Activated T-cell treated with anti-CD3 and anti-CD28 coated beads, Interleukin-2, amount 50 U/mL, for 72 hours (primary cell): ENCODE measurements around the gene GRIPAP1. TPM values are rescaled to one million over a fixed set of nuclear protein-coding genes. Genes with fewer than 3 reads are reported as not detected.

Experiments used
- ATAC-seq, 2 donors: fragments of 150-1000 bp; cut with Tn5 transposase; replicated peaks in 1 of 2; 2 replicates each; pipeline ENCODE4 v1.10.0; 2021; ENCODE audit warnings: moderate library complexity in 2 of 2, mild to moderate bottlenecking in 1 of 2
- DNase-seq, 2 donors: peaks; one replicate each; pipeline ENCODE4 v3.0.0; 2021 to 2022; ENCODE audit warnings: mixed read lengths in 1 of 2
- H3K27ac Mint-ChIP-seq: one replicate; pipeline ENCODE4 v1.8.0; 2022; ENCODE audit warnings: mild to moderate bottlenecking, moderate library complexity, mixed read lengths
- H3K27me3 Mint-ChIP-seq: one replicate; pipeline ENCODE4 v1.8.0; 2022; ENCODE audit warnings: low read depth, mixed read lengths
- H3K36me3 Mint-ChIP-seq, 2 donors: one replicate each; pipeline ENCODE4 v1.8.0; 2022; ENCODE audit warnings: mixed read lengths in 2 of 2, mild to moderate bottlenecking in 1 of 2; ENCODE audit not compliant: insufficient read depth in 2 of 2
- H3K4me1 Mint-ChIP-seq: one replicate; pipeline ENCODE4 v1.8.0; 2022; ENCODE audit warnings: low read depth, mixed read lengths
- H3K4me3 Mint-ChIP-seq, 2 donors: one replicate each; pipeline ENCODE4 v1.8.0; 2022; ENCODE audit warnings: mild to moderate bottlenecking in 2 of 2, mixed read lengths in 2 of 2, moderate library complexity in 2 of 2
- H3K9me3 Mint-ChIP-seq, 2 donors: one replicate each; pipeline ENCODE4 v1.8.0; 2022; ENCODE audit warnings: mixed read lengths in 2 of 2
- total RNA-seq, 2 donors: library from RNA; stranded (reverse); gene quantifications; one replicate each; pipeline ENCODE4 v1.2.3, GENCODE V29; 2022

The GRIPAP1 gene
- total RNA-seq, 2 donors from 2014 or later = 108 to 114 TPM

DNA sequence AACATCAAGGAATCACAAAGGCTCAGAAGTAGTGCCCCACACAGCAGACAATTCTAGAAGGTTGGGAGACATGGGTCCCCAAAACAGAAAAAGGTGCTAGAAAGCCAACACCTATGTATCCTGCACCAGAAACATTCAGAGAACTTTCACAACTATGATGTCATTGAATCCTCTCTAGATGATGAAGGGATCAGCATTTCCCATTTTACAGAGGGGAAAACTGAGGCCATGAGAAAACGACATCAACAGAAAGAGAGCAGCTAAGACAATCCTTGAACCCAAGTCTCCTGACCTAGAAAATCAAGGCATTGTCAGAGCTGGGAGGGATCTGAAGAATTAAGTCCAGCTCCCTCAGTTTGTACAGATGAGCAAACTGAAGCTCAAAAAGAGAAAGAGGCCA, 33.7 kb downstream of the GRIPAP1 start:
- peaks cover 0 to 3% of the 10 kb centered on the region in 2 donors for H3K36me3 Mint-ChIP-seq
- ATAC-seq = no peak

DNA sequence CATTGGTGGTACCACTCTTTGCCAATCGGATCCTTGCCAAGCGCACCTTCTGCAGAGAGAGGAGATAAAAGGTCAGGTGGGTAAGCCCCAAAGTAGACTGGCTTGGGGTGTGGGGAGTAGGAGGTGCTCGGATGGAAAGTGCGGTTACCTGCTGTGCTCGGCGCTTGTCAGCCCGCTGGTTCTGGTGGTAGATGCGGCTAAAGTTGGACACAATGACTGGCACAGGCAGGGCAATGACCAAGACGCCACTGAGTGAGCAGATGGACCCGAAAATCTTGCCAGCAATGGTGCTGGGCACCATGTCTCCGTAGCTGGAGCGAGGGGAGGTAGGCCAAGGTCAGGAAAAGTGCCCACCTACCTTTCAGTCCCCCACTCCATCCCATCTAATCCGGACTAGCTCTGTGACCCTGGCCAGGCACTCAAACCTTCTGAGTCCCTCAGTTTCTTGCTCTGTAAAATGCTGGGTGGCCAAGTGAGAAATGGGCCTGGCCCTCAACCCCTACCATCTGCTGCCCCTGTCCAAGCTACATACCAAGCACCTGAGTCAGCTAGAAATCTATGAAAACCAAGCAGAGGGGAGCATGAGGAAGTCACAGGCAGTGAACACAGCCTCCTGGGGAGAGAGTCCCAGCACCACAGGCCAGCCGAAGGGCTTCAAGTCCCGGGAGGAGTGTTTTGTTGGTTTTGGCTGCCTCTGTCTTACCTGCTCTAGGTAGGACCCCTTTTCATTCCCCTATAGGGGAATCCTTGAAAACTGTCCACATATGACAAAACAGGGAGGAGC, 35.1 kb downstream of the GRIPAP1 start:
- Mint-ChIP-seq H3K27me3 (peaks cover 19% of the 10 kb centered on the region), H3K36me3 (peaks cover 0 to 3% of the 10 kb centered on the region in 2 donors), H3K4me1 (peaks cover 3% of the 10 kb centered on the region)

More for the DNA sequence above, 33.7 kb downstream of the GRIPAP1 start:
- peaks cover 15% of the 10 kb centered on the region for H3K4me1 Mint-ChIP-seq
- DNase-seq = no peak
- peaks cover 27% of the 10 kb centered on the region for H3K27me3 Mint-ChIP-seq
- H3K9me3 Mint-ChIP-seq = no peaks in the 10 kb centered on the region
- H3K27ac Mint-ChIP-seq = no peak overlapping the region
- H3K4me3 Mint-ChIP-seq = no peak overlapping the region

DNA sequence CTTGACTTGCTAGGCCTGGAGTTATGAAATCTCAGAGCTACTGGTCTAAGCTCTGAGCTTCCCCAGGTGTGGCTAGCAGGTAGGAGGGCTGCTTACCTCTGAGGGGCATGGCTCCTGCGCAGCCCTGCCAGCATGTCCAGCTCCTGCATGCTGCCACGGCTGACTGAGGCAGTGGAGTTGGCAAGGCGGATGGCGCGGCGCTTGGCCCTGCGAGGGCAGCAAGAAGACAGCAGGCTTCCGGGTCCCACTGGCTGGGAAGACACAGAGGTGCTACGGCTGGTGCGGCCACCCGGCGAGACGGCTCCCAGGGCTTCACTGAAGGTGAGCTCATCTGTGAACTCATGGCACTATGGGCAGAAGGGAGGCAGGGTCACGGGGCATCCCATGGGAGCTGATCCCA, 36.1 kb downstream of the GRIPAP1 start:
- no peak overlapping the region for H3K4me3 Mint-ChIP-seq
- ATAC-seq (no peak), DNase-seq (no peak)
- H3K4me1 Mint-ChIP-seq = no peaks in the 10 kb centered on the region
- no peaks in the 10 kb centered on the region for H3K9me3 Mint-ChIP-seq
- peaks cover 18% of the 10 kb centered on the region for H3K27me3 Mint-ChIP-seq
- H3K27ac Mint-ChIP-seq = no peak overlapping the region
- peaks cover 0 to 3% of the 10 kb centered on the region in 2 donors for H3K36me3 Mint-ChIP-seq

More for the DNA sequence above, 35.1 kb downstream of the GRIPAP1 start:
- Mint-ChIP-seq H3K4me3 (no peak overlapping the region), H3K27ac (no peak overlapping the region), H3K9me3 (no peaks in the 10 kb centered on the region)
- ATAC-seq (no peak), DNase-seq (no peak)

DNA sequence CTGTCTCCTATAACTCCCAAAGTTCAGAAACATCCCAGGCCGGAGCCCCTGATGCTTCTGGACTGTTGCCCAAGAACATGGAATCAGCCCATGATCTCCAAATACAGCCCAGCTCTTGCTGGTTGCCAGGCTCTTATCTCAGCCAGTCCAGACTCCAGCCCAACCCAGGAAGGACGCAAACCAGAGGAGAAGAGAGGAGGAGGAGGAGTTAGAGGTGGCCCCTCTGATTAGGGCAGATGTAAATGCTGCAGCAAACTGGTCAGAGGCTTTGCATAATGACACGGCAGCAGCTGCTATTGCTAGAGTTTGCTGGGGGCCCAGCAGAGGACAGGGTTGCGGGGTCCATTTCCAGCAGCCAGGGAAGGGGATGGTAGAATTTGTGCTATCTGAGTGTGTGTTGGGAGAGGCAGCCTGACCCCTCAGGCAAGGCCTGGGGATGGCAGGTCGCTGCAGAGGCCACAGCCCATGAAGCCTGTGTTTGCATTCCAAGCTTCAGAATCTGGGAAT, 40.4 kb downstream of the GRIPAP1 start:
- Mint-ChIP-seq H3K27me3 (peaks cover 13% of the 10 kb centered on the region), H3K36me3 (peaks cover 2 to 3% of the 10 kb centered on the region in 2 donors), H3K9me3 (no peaks in the 10 kb centered on the region), H3K27ac (no peak overlapping the region), H3K4me3 (no peak overlapping the region), H3K4me1 (peaks cover 8% of the 10 kb centered on the region)
- DNase-seq (no peak), ATAC-seq (no peak)

DNA sequence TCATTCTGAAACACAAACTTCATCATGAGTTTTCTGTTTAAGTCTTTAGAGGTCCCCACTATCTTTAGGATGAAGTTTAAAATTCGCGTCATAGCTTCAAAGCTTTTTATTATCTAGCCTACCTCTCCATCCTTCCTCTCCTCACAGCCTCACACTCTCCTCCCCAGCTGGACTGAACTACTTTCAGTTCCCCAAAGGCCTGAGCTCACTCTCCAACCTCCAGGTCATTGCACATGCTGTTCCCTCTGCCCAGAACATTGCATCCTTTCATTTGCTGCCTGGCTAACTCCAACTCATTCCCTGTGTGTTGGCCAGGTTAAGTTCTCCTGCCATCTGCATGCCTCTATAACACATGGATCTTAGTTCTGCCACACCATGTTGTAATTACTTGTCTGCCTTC, 41.8 kb downstream of the GRIPAP1 start:
- Mint-ChIP-seq H3K27me3 (peaks cover 13% of the 10 kb centered on the region), H3K27ac (peak overlapping the region; percentile 100), H3K4me1 (peaks cover 17% of the 10 kb centered on the region), H3K36me3 (peaks cover 5% of the 10 kb centered on the region in 2 donors), H3K4me3 (peak overlapping the region; percentile 25 to 48), H3K9me3 (no peaks in the 10 kb centered on the region)
- DNase-seq = no peak
- ATAC-seq = no peak

DNA sequence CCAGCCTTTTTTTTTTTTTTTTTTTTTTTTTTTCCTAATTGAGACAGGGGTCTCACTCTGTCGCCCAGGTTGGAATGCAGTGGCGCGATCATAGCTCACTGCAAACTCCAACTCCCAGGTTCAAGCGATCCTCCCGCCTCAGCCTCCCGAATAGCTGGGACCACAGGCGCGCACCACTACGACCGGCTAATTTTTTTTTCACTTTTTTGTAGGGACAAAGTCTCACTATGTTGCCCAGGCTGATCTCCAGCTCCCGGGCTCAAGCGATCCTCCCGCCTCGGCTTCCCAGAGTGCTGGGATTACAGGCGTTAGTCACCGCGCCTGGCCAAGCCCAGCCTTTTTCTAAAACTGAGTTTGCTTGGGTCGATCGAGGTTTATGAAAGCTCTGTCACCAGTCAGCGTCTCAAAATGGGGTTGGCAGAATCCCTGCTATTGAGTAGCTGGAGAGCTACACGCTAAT, 43.4 kb downstream of the GRIPAP1 start:
- Mint-ChIP-seq H3K27ac (peak overlapping the region; percentile 100), H3K36me3 (peaks cover 4 to 6% of the 10 kb centered on the region in 2 donors), H3K27me3 (peaks cover 13% of the 10 kb centered on the region), H3K4me3 (peak overlapping the region; percentile 96 to 97), H3K4me1 (peaks cover 28% of the 10 kb centered on the region), H3K9me3 (no peaks in the 10 kb centered on the region)
- peak; percentile 29 to 35 for DNase-seq
- ATAC-seq = no peak

DNA sequence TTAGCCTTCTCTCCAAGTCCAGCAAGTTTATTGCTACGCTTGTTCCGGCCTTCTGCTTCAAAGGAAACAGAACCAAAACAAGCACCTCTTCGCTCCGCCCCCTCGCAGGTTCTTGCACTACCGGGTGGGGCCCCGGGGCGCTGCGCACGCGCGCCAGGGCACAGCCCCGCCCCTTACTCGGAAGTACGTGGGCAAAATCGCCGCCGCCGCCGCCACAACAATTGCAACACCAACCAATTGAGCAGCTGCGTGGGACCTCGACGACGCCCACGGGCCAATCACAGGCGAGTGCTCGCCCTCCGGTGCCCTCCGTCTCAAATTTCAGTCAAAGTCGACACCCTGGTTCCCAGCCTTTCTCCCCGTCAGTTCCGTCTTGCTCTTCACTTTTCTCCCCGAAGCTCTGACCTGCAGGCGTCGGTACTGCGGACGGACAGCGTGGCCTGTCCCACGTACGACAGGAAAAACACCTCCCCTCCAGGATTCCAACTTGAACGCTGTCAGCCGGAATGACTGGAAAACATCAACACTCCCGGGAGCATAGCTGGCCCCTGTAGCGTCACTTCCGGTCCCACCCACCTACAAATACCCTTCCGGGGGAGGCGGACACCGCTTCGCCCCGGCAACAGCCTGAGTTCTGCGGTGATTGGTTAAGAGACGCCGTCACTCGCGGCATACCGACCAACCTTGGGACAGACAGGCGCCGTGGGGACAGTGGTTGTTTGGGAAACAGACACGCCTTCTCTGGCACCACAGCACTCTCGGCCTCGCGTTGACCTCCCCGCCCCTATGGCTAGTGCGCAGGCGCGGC, 44.0 kb downstream of the GRIPAP1 start:
- ATAC-seq (peak; percentile 85 to 87), DNase-seq (peak; percentile 93 to 94)
- Mint-ChIP-seq H3K27me3 (peaks cover 13% of the 10 kb centered on the region), H3K27ac (peak overlapping the region; percentile 100), H3K36me3 (peaks cover 4 to 8% of the 10 kb centered on the region in 2 donors), H3K4me3 (peak overlapping the region; percentile 96 to 97), H3K4me1 (peaks cover 34% of the 10 kb centered on the region), H3K9me3 (no peaks in the 10 kb centered on the region)

DNA sequence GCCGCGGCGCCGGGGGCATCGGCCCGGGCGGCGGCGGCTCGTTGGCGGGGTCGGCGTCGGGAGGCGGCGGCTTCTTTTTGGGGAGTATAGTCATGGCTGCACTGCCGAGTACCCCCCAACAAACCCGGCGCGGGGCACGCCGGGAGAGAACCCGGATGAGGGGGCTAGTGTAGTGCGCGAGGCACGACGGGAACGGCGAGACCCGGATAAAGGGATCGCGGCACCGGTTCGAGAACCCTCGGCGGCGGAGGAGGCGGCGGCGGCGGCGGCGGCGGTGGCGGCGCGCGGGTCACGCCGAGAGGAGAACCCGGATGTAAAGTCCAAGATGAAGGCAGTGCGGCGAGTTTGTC, 44.6 kb downstream of the GRIPAP1 start, which contains the start of gene OTUD5:
TSS of gene OTUD5 (minus strand) at position 131 of the 350 bp plus-strand sequence. CDS start at position 94, 37 bp downstream.
- peaks cover 13% of the 10 kb centered on the region for H3K27me3 Mint-ChIP-seq
- no peaks in the 10 kb centered on the region for H3K9me3 Mint-ChIP-seq
- peak; percentile 53 to 55 for ATAC-seq
- peak within 1 kb of the TSS; percentile 96 to 97 for H3K4me3 Mint-ChIP-seq
- H3K4me1 Mint-ChIP-seq = peaks cover 40% of the 10 kb centered on the region
- DNase-seq = peak in 1 of 2 donors; percentile 75
- peaks cover 6 to 8% of the 10 kb centered on the region in 2 donors for H3K36me3 Mint-ChIP-seq
- peak within 1 kb of the TSS; percentile 100 for H3K27ac Mint-ChIP-seq

DNA sequence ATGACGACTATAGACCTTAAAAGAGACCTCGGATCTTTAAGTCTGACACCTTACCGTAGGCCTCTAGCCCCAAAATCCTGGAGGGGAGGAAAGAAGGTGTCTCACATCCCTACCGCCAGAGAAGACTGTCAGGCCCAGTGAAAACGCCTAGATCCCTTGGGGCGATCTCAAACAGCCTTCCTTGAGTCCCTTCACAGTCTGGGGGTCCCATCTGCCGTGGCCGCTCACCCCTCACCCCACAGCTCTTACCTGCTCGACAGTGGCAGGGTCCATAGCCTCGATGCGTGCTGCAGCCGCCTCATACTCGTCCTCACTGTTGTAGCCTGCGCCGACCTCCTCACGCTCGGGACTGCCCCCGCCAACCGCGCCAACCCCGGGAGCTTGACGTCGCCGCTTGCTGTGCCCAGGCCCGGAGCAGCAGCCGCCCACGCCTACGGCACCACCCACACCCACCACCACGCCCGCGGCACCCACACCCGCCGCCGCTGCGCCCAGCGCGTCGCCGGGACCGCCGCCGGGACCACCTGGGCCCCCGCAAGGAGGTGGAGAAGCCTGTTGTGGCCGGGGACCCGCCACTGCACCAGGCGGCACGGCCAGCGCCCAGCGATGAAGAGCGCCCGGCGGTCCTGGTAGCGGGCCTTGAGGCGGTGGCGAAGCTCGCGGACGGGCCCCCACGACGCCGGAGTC, 45.2 kb downstream of the GRIPAP1 start:
- Mint-ChIP-seq H3K4me1 (peaks cover 46% of the 10 kb centered on the region), H3K4me3 (peak overlapping the region; percentile 82 to 87), H3K27ac (peak overlapping the region; percentile 95), H3K27me3 (peaks cover 13% of the 10 kb centered on the region), H3K36me3 (peaks cover 7 to 8% of the 10 kb centered on the region in 2 donors), H3K9me3 (no peaks in the 10 kb centered on the region)
- DNase-seq (peak; percentile 68 to 72), ATAC-seq (peak; percentile 7 to 18)

DNA sequence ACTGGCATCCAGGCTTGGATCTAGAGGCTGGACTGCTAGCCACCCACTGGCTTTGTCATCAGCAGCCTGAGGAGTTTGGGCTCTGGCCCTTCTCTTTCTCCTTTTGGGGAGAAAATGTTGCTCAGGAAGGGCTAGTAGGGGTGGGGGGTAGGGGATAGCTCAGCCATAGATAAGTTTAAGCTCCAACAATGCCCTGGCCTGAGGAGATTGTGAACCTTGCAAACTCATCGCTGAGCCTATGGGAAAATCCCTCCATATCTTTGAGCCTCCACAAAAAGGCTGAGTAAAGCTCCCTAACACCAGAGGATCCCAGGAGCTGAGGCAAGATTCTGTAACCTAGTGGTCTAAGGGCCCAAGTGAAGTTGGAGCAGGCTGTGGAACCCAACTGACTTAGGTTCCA, 53.5 kb downstream of the GRIPAP1 start:
- H3K27me3 Mint-ChIP-seq = no peaks in the 10 kb centered on the region
- peaks cover 65% of the 10 kb centered on the region for H3K4me1 Mint-ChIP-seq
- H3K36me3 Mint-ChIP-seq = peaks cover 3 to 17% of the 10 kb centered on the region in 2 donors
- ATAC-seq (no peak), DNase-seq (no peak)
- H3K9me3 Mint-ChIP-seq = peaks cover 0 to 2% of the 10 kb centered on the region in 2 donors
- H3K4me3 Mint-ChIP-seq = no peak overlapping the region
- no peak overlapping the region for H3K27ac Mint-ChIP-seq

DNA sequence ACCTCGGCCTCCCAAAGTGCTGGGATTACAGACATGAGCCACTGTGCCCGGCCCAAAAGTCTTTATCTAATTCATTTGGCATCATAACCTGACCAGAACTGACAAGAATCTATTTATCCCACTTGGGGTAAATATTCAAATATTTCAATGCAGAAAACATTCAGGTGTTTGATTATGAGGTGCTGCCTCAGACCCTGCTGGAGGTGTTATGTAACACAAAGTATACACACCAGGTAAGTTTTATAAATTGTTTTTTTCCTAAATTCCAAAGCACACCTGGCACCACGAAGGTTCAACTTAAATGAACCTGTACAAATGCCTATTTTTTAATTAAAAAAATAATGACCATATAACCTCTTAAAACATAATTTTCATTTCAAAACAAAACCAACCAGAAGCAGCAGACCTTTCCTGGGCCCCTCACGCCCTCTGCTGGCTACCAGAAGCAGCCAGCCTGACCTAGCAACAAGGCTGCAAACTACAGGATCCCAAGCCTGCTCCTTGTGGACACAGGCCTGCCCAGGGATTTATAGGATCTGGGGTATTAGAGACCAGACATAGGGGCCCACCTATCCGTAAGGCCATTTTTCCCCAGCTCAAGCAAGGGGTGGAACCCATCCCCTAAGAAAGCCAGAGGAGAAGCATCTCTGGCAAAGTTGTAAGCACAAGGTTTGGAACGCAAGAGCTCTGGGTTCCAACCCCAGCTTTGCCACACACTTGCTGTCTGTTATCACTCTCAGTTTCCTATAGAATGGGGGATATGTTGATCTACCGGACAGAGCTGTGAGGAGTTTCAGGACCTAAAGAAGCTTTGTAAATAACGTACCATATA, 56.3 kb downstream of the GRIPAP1 start:
- peak; percentile 36 to 45 for ATAC-seq
- peaks cover 15 to 23% of the 10 kb centered on the region in 2 donors for H3K36me3 Mint-ChIP-seq
- peak overlapping the region; percentile 60 to 72 for H3K4me3 Mint-ChIP-seq
- peaks cover 0 to 4% of the 10 kb centered on the region in 2 donors for H3K9me3 Mint-ChIP-seq
- no peaks in the 10 kb centered on the region for H3K27me3 Mint-ChIP-seq
- peak in 1 of 2 donors; percentile 68 for DNase-seq
- H3K4me1 Mint-ChIP-seq = peaks cover 71% of the 10 kb centered on the region
- H3K27ac Mint-ChIP-seq = peak overlapping the region; percentile 89

DNA sequence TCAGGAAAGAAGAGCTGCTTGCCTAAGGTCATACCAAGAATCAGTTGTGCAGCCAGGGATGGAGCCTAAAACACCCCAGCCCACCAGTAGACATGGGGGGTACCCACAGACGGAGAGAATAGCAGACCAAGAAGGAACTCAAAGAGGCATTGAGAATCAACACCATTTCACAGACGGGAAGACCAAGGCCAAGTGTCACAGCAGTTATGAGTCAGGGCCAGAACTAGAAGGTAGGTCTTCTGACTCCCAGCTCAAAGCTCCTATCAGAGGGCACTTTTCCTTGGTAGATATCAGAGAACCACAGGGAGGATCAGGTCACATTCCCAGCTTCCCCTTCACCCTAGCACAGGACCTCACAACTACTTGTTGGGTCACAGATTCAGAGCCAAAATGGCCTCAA, 59.2 kb downstream of the GRIPAP1 start:
- peak overlapping the region; percentile 71 to 86 for H3K4me3 Mint-ChIP-seq
- H3K4me1 Mint-ChIP-seq = peaks cover 94% of the 10 kb centered on the region
- peaks cover 0 to 2% of the 10 kb centered on the region in 2 donors for H3K9me3 Mint-ChIP-seq
- DNase-seq = peak in 1 of 2 donors; percentile 31
- peak overlapping the region; percentile 98 for H3K27ac Mint-ChIP-seq
- ATAC-seq = no peak
- H3K36me3 Mint-ChIP-seq = peaks cover 21 to 26% of the 10 kb centered on the region in 2 donors
- no peaks in the 10 kb centered on the region for H3K27me3 Mint-ChIP-seq
